GM19193 (cell line): ENCODE results near the gene ARHGAP24.

Source experiments
- POLR2A ChIP-seq: IDR thresholded peaks from 4 replicates; pipeline ENCODE4 v1.6.1; 2011; ENCODE audit not compliant: insufficient read depth, insufficient read length; ENCODE audit errors: extremely low read depth

The ARHGAP24 gene

DNA sequence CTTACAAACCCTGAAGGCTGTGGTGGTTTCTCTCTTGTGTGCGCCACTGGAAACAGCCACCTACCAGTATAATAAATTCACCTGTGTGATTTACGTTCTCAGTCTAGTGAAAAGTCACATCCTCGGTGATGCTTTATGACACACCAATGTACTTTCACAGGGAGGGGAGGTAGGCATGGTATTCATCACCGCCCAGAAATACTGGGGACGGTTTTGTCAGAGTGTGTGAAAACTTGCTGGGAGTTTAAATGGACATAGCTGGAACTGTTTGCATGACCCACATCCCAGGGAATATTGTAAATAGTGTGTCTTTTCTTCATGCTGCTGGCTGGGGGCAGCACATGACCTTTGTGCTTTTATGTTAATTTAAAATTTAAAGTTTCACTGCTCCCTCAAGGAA is 463.1 kb downstream of the ARHGAP24 start:
- TF ChIP-seq POLR2A: no peak

DNA sequence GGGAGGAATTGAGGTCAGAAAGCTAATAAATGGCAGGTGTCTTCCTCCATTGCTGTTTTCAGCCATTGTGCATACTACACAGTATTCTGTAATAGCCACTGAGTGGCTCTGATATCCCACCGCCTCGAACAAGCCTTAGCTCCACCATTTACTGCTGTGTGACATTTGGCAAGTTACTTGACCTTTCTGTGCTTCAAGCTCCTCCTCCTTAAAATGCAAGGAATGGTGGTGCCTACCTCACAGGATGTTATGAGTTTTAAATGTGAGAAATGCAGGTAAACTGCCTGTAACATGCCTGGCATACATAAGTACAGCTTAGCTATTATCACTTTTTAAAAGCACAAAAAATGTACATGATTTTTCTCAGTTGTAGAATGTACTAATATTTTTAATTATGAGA is 464.0 kb downstream of the ARHGAP24 start:
- no peak for TF ChIP-seq POLR2A

DNA sequence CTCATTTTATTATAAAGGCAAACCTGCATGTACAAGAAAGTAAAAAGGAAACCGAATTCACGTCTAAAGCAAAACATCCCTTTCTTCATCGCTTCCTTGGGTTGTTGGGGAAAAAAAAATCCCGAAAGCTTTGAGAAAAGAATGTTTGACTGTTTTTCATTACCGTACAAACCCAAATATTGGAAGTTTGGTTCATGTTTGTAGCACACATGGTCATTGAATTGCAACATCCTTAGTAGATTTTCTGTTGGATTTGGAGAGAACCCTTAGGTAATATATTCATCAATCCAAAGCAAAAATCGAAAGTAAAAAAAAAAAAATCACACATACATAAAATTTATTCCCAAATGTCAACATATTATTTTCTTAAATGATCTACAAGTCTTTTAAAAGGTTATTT is 464.6 kb downstream of the ARHGAP24 start:
- no peak for TF ChIP-seq POLR2A

DNA sequence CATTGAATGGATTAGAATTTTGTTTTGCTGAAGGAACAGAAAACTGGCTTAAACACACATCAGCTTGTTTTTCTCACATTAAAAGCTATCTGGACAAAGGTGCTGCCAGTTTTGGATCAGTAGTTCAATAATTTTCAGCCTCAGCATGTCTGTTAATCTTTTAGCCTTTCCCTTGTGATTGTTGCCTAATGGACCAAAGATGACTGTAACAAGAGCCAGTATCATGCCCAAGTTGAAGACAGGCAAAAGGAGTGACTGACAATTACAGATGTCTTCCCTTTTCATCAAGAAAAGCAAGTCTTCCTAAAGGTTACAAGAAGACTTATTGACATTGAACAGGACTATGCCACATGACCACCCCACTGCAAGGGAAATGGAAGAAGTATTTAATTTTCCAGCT is 465.2 kb downstream of the ARHGAP24 start:
- no peak for TF ChIP-seq POLR2A

- TF ChIP-seq POLR2A: no peak
Measured at GRCh38 chr4:85942107-85942506, 467.2 kb downstream of the ARHGAP24 start.

GRCh38 chr4:85946821-85947220 is 471.9 kb downstream of the ARHGAP24 start:
- no peak for TF ChIP-seq POLR2A

GRCh38 chr4:85951099-85951498 is 476.1 kb downstream of the ARHGAP24 start:
- TF ChIP-seq POLR2A: no peak

DNA sequence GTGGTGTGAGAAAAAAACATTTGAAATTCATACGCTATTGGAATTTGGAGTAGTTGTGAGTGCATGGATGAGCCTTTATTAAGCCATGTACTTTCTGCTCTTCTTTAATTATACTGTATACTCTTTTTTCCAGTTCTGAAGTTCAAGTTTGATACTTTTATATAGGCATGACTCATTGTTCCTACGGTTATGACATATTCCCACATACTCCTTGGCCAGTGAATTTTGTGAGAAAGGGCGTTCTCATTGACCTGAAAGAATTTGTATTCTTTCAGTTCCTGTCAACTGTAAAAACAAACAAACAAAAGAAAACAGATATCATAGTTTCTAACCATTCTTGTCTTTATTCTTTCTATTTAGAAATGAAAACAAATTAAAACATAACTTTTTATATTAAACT is 477.6 kb downstream of the ARHGAP24 start:
- TF ChIP-seq POLR2A: no peak

DNA sequence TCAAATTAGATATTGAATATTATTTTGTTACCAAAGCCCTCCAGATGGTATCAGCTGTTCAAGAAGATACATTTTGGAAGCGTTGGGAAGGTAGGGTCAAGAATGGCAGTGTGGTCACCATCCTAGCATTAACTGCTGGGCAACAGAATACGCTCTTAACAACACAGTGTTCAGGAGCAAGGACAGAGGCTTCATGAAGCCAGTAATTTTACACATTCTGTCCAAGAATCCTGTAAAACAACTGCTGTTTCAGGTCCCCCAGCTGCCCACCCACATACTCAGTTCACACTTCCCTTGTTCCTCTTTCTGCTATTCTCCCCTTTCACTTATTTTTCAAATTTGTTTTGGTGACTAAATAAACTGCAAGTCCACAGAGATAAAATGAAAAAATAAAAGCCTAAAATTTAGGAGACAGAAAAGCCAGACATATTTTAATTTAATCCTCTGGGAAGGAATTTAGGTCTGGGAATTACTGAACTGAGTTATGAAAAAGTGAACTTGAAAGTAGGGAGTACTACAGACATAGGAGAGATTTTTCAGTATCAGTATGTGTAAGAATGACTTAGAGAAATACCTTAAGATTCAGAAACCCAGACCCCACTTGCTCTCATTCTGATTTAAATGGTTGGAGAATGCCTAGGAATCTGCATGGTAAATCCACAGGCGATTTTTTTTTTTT is 478.2 kb downstream of the ARHGAP24 start:
- TF ChIP-seq POLR2A: no peak

GRCh38 chr4:85953651-85954018 is 478.7 kb downstream of the ARHGAP24 start:
- no peak for TF ChIP-seq POLR2A

DNA sequence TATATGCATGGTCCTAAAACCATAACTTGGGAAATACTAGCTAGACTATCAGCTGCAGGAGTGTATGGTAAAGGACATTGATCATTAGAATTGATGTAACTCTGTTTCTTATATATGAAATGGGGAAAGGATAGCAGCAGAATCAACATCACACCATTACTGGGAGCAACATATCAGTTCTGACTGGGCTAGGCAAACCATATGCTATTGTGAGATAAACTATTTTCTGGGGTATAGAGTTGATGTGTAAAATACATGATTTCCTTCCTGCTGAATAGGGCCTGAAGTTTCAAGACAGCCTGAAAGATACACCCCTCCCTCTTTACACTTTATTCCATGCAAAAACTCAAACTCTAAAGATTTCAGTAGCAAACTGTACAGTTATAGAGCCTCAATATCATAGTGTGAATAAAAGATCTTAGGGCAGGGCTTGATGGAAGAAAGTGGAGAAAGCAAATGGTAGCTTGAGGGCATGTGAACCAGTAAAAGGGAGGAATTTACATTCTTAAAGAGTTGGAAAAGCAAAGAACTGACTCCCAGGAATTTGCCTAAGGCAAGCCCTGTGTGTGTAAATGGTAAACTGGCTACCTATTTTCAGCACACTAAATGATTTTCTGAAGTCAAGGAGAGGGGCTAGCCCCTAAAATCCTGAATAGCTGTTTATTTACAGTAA is 480.8 kb downstream of the ARHGAP24 start:
- TF ChIP-seq POLR2A: no peak

GRCh38 chr4:85956293-85956945 is 481.5 kb downstream of the ARHGAP24 start:
- no peak for TF ChIP-seq POLR2A

- TF ChIP-seq POLR2A: no peak
Measured at GRCh38 chr4:85961887-85962286, 486.9 kb downstream of the ARHGAP24 start.

DNA sequence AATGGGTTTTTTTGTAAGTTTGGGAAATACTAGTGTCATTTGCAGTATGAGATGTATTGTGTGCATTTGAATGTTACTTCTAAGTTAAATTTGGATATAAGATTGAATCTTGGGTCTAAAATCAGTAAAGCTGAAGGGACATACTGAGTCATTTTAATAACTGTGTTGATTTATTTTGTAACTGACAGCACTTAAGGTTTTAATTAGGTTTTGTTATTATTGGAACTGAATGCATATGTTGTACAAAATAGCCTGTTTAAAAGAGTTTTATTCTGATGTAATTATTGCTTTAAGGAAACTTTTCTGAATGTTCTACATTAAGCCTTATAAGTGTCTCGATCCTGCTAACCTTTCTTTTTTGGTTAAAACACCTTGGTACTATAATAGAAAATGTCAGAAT is 488.3 kb downstream of the ARHGAP24 start:
- TF ChIP-seq POLR2A: no peak

DNA sequence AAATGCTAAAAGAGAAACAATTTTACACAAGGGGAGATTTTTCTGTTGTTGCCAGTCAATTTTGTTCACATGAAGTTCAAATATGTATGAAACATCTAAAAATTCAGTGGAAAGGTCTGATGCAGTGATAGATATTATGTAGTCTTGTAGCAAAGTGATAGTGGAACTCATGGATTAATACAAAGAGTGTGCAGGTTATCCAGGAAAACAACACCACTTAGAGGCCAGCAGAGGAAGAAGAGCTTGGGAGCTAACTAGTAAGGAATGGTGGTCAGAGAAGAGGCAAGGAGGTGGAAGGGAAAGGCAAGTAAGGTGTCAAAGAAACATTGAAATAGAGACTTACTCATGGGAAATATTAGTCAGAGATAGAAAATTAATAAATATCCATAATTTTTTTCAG is 489.3 kb downstream of the ARHGAP24 start:
- TF ChIP-seq POLR2A: no peak

GRCh38 chr4:85965529-85965928 is 490.6 kb downstream of the ARHGAP24 start:
- TF ChIP-seq POLR2A: no peak
